HCT116 (cell line): ENCODE results near the gene SRCIN1.

Experiments used
- CTCF ChIP-seq, 3 experiments: fragments of 200-600 bp in 1 of 3; sonication (generic) in 1 of 3; IDR thresholded peaks in 2 of 3; conservative IDR thresholded peaks in 1 of 3; 2 replicates each; pipeline ENCODE4 v1.5.1; 2012 to 2017; ENCODE audit warnings: low read depth in 2 of 3, low read length in 2 of 3, antibody characterized with exemption in 1 of 3, borderline replicate concordance in 1 of 3, control low read depth in 1 of 3, mild to moderate bottlenecking in 1 of 3, mixed read lengths in 1 of 3, mixed run types in 1 of 3, moderate library complexity in 1 of 3; ENCODE audit not compliant: insufficient read depth in 1 of 3
- EGR1 ChIP-seq: IDR thresholded peaks from 2 replicates; pipeline ENCODE4 v1.6.1; 2012; ENCODE audit warnings: low read depth
- ELF1 ChIP-seq: IDR thresholded peaks from 2 replicates; pipeline ENCODE4 v1.6.1; 2012; ENCODE audit warnings: low read depth, borderline replicate concordance
- EZH2 ChIP-seq: fragments of 200-600 bp; sonication (generic); IDR thresholded peaks from 2 replicates; pipeline ENCODE4 v1.6.1; 2017; ENCODE audit warnings: antibody characterized with exemption, mixed run types
- JUND ChIP-seq: IDR thresholded peaks from 2 replicates; pipeline ENCODE4 v1.6.1; 2012
- POLR2A ChIP-seq: IDR thresholded peaks from 2 replicates; pipeline ENCODE4 v1.7.0; 2011; ENCODE audit warnings: borderline replicate concordance; ENCODE audit not compliant: insufficient read depth, insufficient read length; ENCODE audit errors: extremely low read depth
- POLR2AphosphoS5 ChIP-seq: IDR thresholded peaks from 2 replicates; pipeline ENCODE4 v1.6.1; 2011; ENCODE audit warnings: mild to moderate bottlenecking, low read depth, low read length, moderate library complexity
- SIN3A ChIP-seq: IDR thresholded peaks from 2 replicates; pipeline ENCODE4 v1.6.1; 2012; ENCODE audit warnings: low read depth
- SP1 ChIP-seq: IDR thresholded peaks from 2 replicates; pipeline ENCODE4 v1.6.1; 2012; ENCODE audit warnings: low read depth
- SRF ChIP-seq: IDR thresholded peaks from 2 replicates; pipeline ENCODE4 v1.6.1; 2012; ENCODE audit warnings: low read depth
- YY1 ChIP-seq: IDR thresholded peaks from 2 replicates; pipeline ENCODE4 v1.6.1; 2011; ENCODE audit warnings: low read length, low read depth, moderate library complexity, mild to moderate bottlenecking; ENCODE audit not compliant: insufficient replicate concordance; ENCODE audit errors: extremely low read depth
- ZNF274 ChIP-seq: fragments of 200-500 bp; sonication (Bioruptor generic); IDR thresholded peaks from 2 replicates; pipeline ENCODE4 v1.6.1; 2014; ENCODE audit warnings: mild to moderate bottlenecking, low read depth, low read length, inconsistent platforms
- TF ChIP-seq, protein P1 (sequence below): IDR thresholded peaks from 2 replicates; pipeline ENCODE4 v1.6.1; 2012
- TF ChIP-seq, protein P2 (sequence below): IDR thresholded peaks from 2 replicates; pipeline ENCODE4 v1.6.1; 2012; ENCODE audit warnings: low read depth

GRCh38 chr17:38598995-38599394, 6.8 kb downstream of the SRCIN1 start:
- TF ChIP-seq CTCF (IDR thresholded peaks at IDR 0.05 in 2 of 3, conservative IDR thresholded peaks at IDR 0.05 in 1 of 3; ENCODE audit: borderline replicate concordance in 1 of 3, insufficient read depth in 1 of 3, low read depth in 2 of 3, low read length in 2 of 3) = no peak
- no peak for TF ChIP-seq POLR2A
- TF ChIP-seq, protein P1, sequence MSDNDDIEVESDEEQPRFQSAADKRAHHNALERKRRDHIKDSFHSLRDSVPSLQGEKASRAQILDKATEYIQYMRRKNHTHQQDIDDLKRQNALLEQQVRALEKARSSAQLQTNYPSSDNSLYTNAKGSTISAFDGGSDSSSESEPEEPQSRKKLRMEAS = no peak
- TF ChIP-seq, protein P2, sequence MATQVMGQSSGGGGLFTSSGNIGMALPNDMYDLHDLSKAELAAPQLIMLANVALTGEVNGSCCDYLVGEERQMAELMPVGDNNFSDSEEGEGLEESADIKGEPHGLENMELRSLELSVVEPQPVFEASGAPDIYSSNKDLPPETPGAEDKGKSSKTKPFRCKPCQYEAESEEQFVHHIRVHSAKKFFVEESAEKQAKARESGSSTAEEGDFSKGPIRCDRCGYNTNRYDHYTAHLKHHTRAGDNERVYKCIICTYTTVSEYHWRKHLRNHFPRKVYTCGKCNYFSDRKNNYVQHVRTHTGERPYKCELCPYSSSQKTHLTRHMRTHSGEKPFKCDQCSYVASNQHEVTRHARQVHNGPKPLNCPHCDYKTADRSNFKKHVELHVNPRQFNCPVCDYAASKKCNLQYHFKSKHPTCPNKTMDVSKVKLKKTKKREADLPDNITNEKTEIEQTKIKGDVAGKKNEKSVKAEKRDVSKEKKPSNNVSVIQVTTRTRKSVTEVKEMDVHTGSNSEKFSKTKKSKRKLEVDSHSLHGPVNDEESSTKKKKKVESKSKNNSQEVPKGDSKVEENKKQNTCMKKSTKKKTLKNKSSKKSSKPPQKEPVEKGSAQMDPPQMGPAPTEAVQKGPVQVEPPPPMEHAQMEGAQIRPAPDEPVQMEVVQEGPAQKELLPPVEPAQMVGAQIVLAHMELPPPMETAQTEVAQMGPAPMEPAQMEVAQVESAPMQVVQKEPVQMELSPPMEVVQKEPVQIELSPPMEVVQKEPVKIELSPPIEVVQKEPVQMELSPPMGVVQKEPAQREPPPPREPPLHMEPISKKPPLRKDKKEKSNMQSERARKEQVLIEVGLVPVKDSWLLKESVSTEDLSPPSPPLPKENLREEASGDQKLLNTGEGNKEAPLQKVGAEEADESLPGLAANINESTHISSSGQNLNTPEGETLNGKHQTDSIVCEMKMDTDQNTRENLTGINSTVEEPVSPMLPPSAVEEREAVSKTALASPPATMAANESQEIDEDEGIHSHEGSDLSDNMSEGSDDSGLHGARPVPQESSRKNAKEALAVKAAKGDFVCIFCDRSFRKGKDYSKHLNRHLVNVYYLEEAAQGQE = no peak
- TF ChIP-seq YY1 = no peak
- no peak for TF ChIP-seq SP1
- no peak for TF ChIP-seq POLR2AphosphoS5
- TF ChIP-seq JUND = no peak
- no peak for TF ChIP-seq EGR1
- TF ChIP-seq SRF = no peak
- no peak for TF ChIP-seq SIN3A
- TF ChIP-seq EZH2 = no peak
- no peak for TF ChIP-seq ZNF274
- TF ChIP-seq ELF1 = no peak
